ENCODE results near the gene HAO2.

The HAO2 gene

DNA sequence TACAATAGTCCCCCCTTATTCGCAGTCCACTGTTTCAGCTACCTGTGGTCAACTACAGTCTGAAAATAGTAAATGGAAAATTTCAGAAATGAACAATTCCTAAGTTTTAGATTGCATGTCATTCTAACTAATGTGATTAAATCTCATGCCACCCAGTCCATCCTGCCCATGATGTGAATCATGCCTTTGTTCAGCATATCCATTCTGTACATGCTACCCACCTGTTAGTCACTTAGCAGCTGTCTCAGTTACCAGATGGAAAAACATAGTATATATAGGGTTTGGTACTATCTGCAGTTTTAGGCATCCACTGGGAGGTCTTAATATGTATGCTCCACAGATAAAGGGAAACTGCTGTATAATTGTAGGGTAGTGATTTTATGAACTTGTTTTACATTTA is 16.6 kb upstream of the HAO2 start:
- no peak for TF ChIP-seq ZNF70 (CRISPR knock-in tag; IDR thresholded peaks at IDR 0.05)
- TF ChIP-seq, protein P1, sequence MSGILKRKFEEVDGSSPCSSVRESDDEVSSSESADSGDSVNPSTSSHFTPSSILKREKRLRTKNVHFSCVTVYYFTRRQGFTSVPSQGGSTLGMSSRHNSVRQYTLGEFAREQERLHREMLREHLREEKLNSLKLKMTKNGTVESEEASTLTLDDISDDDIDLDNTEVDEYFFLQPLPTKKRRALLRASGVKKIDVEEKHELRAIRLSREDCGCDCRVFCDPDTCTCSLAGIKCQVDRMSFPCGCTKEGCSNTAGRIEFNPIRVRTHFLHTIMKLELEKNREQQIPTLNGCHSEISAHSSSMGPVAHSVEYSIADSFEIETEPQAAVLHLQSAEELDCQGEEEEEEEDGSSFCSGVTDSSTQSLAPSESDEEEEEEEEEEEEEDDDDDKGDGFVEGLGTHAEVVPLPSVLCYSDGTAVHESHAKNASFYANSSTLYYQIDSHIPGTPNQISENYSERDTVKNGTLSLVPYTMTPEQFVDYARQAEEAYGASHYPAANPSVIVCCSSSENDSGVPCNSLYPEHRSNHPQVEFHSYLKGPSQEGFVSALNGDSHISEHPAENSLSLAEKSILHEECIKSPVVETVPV (CRISPR knock-in tag; IDR thresholded peaks at IDR 0.05): no peak
- no peak for TF ChIP-seq RARB (CRISPR knock-in tag; IDR thresholded peaks at IDR 0.05)
- TF ChIP-seq ZFP30 (CRISPR knock-in tag; IDR thresholded peaks at IDR 0.05): no peak
- TF ChIP-seq ZFP3 (CRISPR knock-in tag; IDR thresholded peaks at IDR 0.05): no peak
- TF ChIP-seq CSDC2 (CRISPR knock-in tag; IDR thresholded peaks at IDR 0.05): no peak
- no peak for TF ChIP-seq ISL1 (CRISPR knock-in tag; IDR thresholded peaks at IDR 0.05)
- TF ChIP-seq GLIS3 (CRISPR knock-in tag; IDR thresholded peaks at IDR 0.05): no peak
- ATAC-seq: no peak

DNA sequence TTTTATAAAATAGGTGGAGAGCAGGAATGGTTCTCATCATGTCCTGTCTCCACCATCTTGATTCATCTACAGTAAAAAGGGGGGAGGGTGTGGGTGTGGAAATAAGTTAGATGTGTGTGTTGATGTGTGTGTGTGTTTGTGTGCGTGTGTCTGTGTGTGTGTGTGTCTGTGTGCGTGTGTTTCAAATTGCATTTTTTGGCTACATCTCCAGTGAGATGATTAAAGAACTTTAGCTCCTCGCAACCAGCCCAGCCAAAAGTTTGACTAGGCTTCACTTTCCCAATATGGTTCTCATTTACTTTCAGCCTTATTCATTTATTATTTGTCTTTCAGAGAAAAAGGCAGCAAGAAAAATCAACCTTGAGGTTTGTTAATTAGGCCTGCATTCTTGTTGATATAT is 14.7 kb upstream of the HAO2 start:
- no peak for TF ChIP-seq TOX (CRISPR knock-in tag; IDR thresholded peaks at IDR 0.05; ENCODE audit: borderline replicate concordance)
- TF ChIP-seq ZC3H10 (CRISPR knock-in tag; IDR thresholded peaks at IDR 0.05): no peak
- TF ChIP-seq ZFP30 (CRISPR knock-in tag; IDR thresholded peaks at IDR 0.05): no peak
- TF ChIP-seq, protein P2, sequence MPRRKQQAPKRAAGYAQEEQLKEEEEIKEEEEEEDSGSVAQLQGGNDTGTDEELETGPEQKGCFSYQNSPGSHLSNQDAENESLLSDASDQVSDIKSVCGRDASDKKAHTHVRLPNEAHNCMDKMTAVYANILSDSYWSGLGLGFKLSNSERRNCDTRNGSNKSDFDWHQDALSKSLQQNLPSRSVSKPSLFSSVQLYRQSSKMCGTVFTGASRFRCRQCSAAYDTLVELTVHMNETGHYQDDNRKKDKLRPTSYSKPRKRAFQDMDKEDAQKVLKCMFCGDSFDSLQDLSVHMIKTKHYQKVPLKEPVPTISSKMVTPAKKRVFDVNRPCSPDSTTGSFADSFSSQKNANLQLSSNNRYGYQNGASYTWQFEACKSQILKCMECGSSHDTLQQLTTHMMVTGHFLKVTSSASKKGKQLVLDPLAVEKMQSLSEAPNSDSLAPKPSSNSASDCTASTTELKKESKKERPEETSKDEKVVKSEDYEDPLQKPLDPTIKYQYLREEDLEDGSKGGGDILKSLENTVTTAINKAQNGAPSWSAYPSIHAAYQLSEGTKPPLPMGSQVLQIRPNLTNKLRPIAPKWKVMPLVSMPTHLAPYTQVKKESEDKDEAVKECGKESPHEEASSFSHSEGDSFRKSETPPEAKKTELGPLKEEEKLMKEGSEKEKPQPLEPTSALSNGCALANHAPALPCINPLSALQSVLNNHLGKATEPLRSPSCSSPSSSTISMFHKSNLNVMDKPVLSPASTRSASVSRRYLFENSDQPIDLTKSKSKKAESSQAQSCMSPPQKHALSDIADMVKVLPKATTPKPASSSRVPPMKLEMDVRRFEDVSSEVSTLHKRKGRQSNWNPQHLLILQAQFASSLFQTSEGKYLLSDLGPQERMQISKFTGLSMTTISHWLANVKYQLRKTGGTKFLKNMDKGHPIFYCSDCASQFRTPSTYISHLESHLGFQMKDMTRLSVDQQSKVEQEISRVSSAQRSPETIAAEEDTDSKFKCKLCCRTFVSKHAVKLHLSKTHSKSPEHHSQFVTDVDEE (CRISPR knock-in tag; IDR thresholded peaks at IDR 0.05): no peak
- no peak for TF ChIP-seq BACH2 (CRISPR knock-in tag; IDR thresholded peaks at IDR 0.05; ENCODE audit: borderline replicate concordance)
- no peak for TF ChIP-seq ZNF70 (CRISPR knock-in tag; IDR thresholded peaks at IDR 0.05)
- TF ChIP-seq, protein P3, sequence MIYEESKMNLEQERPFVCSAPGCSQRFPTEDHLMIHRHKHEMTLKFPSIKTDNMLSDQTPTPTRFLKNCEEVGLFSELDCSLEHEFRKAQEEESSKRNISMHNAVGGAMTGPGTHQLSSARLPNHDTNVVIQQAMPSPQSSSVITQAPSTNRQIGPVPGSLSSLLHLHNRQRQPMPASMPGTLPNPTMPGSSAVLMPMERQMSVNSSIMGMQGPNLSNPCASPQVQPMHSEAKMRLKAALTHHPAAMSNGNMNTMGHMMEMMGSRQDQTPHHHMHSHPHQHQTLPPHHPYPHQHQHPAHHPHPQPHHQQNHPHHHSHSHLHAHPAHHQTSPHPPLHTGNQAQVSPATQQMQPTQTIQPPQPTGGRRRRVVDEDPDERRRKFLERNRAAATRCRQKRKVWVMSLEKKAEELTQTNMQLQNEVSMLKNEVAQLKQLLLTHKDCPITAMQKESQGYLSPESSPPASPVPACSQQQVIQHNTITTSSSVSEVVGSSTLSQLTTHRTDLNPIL (CRISPR knock-in tag; IDR thresholded peaks at IDR 0.05; ENCODE audit: low read depth): no peak
- no peak for TF ChIP-seq ARNTL (CRISPR knock-in tag; IDR thresholded peaks at IDR 0.05; ENCODE audit: borderline replicate concordance, low read depth)
- TF ChIP-seq ISL1 (CRISPR knock-in tag; IDR thresholded peaks at IDR 0.05): no peak
- TF ChIP-seq GLIS3 (CRISPR knock-in tag; IDR thresholded peaks at IDR 0.05): no peak
- TF ChIP-seq ZNF8 (CRISPR knock-in tag; IDR thresholded peaks at IDR 0.05): no peak
- ATAC-seq: no peak

DNA sequence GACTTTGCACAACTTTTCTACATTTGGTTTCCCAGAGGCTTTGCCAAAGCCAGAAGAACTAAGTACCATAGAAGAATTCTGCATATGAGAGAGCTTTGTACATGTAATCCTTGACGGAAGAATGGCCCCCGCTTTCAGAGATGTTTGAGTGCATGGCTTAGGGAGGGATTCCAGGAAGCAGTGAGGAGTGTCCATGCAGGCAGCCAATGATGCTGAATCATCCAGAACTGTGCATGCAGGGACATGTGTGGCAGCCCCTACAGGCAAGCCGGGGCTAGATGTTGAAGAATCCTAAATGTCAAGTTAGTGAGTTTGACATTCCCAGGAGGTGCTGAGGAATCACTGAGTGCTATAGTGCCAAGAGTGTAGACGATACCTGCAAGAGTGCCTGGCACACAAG is 9.9 kb upstream of the HAO2 start:
- TF ChIP-seq ZNF70 (CRISPR knock-in tag; IDR thresholded peaks at IDR 0.05) (no peak), ZC3H10 (CRISPR knock-in tag; IDR thresholded peaks at IDR 0.05) (no peak)
- no peak for ATAC-seq

DNA sequence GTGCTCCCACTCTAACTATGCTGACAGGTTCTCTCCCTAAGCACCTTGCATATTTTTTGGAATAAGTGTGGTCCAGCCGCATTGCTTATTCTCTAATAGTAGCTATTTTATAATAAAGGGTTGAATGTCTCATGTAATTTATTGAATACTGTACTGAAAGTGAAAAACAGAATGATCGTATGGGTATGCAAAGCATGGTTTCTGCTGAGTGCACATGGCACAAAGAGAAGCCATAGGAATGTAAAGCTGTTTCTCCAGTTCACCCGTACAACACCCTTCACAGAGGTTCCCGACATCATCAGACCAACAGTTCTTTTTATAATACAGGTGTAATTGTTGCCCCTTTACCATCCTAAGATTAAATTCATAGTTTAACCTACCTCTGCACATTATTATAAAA is 8.9 kb upstream of the HAO2 start:
- no peak for ATAC-seq
- TF ChIP-seq, protein P2 (CRISPR knock-in tag; IDR thresholded peaks at IDR 0.05): no peak
- TF ChIP-seq ESRRG (CRISPR knock-in tag; IDR thresholded peaks at IDR 0.05) (no peak), GLIS3 (CRISPR knock-in tag; IDR thresholded peaks at IDR 0.05) (no peak), PPARA (CRISPR knock-in tag; IDR thresholded peaks at IDR 0.05; ENCODE audit: borderline replicate concordance) (no peak), ZNF70 (CRISPR knock-in tag; IDR thresholded peaks at IDR 0.05) (no peak), CSDC2 (CRISPR knock-in tag; IDR thresholded peaks at IDR 0.05) (no peak), OSR1 (CRISPR knock-in tag; IDR thresholded peaks at IDR 0.05) (no peak), ZNF8 (CRISPR knock-in tag; IDR thresholded peaks at IDR 0.05) (no peak), ISL1 (CRISPR knock-in tag; IDR thresholded peaks at IDR 0.05) (no peak), ZC3H10 (CRISPR knock-in tag; IDR thresholded peaks at IDR 0.05) (no peak), BACH2 (CRISPR knock-in tag; IDR thresholded peaks at IDR 0.05; ENCODE audit: borderline replicate concordance) (no peak), TCF4 (CRISPR knock-in tag; IDR thresholded peaks at IDR 0.05; ENCODE audit: borderline replicate concordance) (no peak), ZFP30 (CRISPR knock-in tag; IDR thresholded peaks at IDR 0.05) (no peak)
- TF ChIP-seq, protein P3 (CRISPR knock-in tag; IDR thresholded peaks at IDR 0.05; ENCODE audit: low read depth): no peak
- TF ChIP-seq, protein P4, sequence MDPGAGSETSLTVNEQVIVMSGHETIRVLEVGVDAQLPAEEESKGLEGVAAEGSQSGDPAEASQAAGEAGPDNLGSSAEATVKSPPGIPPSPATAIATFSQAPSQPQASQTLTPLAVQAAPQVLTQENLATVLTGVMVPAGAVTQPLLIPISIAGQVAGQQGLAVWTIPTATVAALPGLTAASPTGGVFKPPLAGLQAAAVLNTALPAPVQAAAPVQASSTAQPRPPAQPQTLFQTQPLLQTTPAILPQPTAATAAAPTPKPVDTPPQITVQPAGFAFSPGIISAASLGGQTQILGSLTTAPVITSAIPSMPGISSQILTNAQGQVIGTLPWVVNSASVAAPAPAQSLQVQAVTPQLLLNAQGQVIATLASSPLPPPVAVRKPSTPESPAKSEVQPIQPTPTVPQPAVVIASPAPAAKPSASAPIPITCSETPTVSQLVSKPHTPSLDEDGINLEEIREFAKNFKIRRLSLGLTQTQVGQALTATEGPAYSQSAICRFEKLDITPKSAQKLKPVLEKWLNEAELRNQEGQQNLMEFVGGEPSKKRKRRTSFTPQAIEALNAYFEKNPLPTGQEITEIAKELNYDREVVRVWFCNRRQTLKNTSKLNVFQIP (CRISPR knock-in tag; IDR thresholded peaks at IDR 0.05; ENCODE audit: borderline replicate concordance, low read depth): no peak
- TF ChIP-seq, protein P5, sequence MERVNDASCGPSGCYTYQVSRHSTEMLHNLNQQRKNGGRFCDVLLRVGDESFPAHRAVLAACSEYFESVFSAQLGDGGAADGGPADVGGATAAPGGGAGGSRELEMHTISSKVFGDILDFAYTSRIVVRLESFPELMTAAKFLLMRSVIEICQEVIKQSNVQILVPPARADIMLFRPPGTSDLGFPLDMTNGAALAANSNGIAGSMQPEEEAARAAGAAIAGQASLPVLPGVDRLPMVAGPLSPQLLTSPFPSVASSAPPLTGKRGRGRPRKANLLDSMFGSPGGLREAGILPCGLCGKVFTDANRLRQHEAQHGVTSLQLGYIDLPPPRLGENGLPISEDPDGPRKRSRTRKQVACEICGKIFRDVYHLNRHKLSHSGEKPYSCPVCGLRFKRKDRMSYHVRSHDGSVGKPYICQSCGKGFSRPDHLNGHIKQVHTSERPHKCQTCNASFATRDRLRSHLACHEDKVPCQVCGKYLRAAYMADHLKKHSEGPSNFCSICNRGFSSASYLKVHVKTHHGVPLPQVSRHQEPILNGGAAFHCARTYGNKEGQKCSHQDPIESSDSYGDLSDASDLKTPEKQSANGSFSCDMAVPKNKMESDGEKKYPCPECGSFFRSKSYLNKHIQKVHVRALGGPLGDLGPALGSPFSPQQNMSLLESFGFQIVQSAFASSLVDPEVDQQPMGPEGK (CRISPR knock-in tag; IDR thresholded peaks at IDR 0.05; ENCODE audit: borderline replicate concordance): no peak

Data from SK-N-SH treated with all-trans-retinoic acid at 6 μM for 48 hours (cell line).